HG02763 (cell line): ENCODE data around the gene BCL2L12.

Experiments used
- ATAC-seq: cut with Tn5 transposase; IDR thresholded peaks from one replicate; pipeline ENCODE4 v1.9.1; 2021; ENCODE audit warnings: mild to moderate bottlenecking, moderate library complexity; ENCODE audit not compliant: unreplicated experiment

BCL2L12 gene

DNA sequence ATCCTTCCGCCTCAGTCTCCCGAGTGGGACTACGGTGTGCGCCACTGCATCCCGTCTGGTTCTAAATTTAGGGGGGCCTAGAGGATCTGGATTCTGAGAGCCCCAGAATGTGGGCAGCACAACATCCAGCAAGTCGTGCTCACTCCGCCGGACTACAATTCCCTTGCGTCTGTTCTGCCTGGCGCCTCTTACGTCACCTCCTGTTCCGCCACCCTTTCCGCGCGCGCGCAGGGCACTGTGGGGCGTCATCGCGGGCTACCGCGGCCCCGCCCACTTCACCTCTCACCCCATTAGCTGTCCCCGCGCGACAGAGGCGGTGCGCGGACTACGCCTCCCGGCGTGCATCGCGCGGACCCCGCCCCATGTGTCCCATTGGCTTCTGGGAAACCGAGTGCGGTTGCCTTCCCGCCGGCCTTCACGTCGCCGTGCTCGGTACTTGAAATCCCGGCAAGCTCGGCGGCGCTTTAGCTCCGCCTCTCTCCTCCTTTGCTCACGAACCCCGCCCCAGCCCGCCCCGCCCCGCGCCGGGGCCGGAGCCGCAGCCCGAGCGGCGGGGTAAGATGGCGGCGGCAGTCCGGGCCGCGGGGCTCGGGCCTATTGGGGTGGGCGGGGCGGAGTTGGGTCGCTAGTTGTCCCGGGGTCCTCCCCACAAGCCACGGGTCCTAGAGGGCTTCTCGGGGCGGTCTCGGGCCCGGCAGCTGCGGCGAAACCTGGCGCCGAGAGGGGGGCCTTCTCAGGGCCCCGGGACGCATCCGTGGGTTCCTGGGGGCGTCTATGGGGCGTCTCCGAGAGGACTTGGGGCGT lies 23.8 kb upstream of the BCL2L12 start, which contains the start of gene SCAF1:
Gene SCAF1, plus strand, starts transcription at position 522 of the 804 bp plus-strand sequence. CDS start 2,818 bp downstream, outside the sequence.
- peak; percentile 63 for ATAC-seq

DNA sequence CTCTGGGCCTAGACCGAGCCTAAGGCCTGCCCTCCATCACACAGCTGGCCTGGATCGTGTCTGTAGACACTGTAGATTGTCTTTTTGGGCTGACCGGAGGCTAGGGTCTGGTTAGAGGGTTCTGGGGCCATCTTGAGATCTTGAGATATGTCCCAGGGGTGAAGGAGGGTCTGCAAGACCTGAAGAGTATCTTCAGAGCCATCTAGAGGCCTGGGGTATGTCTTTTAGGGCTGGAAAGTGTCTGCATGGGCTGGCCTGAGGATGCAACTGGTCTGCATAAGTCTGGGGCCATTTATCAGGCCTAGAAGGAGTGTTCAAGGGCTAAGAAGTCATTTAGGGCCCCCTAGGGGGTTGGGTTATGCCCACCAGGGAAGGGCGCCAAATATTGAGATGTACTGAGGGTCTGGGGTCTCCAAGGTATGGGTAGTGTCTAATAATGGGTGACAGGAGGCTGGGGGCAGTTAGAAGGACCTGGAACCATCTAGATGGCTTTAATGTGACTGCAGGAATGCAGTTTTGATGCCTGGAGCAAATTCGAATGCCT lies 23.2 kb upstream of the BCL2L12 start:
- ATAC-seq, result no peak

DNA sequence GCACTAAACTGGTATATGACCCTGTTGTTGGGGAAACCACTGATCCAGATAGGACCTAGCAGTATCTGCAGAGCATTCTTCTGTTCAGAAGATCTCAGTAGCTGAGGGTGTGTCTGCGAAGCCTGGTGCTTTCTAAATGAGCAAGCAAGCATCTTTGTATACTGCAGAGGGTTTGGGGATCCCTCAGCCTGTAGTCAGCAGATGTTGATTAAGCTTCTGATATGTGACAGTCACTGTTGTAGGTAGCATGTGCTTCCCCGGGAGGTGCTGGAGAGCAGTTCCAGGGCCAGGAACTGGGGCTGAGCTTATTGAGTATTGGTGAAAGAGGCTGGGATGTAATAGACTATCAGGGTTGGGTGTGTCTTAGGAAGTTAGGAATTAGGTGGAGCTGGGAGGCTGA lies 22.3 kb upstream of the BCL2L12 start:
- ATAC-seq, result no peak

DNA sequence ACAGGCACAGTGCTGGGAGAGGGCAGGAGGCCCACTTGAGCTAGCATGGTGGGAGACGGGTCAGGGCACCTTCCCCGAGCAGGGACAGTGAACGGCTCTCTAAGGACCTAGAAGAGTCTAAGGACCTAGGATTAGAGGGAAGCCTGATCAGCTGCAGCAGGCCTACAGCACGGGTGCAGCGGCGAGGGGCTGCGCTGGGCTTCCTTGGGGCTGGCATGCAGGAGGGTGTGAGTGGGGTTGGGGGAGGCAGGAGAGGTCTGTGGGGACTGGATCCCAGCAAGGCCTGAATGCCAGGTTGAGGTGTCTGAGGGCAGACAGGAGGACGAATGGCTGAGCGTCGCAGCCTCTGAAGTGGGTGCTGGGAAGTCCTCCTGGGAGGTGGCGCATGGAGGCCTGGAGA lies 20.1 kb upstream of the BCL2L12 start:
- ATAC-seq, result no peak

DNA sequence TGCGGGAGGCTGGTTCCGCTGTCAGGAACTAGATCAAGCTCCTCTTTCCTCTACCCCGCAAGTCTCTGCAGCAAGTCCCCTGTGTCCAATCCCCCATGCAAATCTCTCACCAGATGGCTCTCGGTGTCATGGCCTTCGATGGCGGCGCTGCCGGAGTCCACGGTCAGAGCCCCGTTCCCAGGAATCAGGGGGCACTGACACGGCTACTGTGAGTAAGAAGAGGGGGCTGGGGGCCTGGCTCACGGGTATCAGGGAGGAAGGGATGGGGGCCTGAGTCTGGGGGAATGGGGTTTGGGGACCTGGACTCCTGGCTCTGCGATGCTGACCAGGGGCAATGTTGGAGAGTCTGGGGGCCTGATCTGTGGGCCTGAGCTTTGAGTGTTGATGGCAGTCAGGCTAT lies 19.7 kb upstream of the BCL2L12 start:
- no peak for ATAC-seq

DNA sequence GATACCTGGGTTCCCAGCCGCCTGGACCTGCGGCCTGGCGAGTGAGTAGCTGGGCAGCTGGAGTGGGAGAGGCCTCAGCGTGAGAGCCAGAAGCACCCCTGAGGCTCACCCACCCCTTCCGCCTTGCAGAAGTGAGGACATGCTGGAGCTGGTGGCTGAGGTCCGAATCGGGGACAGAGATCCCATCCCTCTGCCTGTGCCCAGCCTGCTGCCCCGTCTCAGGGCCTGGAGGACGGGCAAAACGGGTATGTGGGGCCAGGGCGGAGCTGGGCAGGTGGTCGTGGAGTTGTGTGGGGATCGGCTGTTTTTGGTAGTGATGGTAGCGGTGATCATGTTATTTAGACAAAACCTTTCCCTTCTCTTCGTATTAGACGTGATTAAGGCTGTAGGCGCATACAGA lies 19.1 kb upstream of the BCL2L12 start:
- ATAC-seq, result no peak

DNA sequence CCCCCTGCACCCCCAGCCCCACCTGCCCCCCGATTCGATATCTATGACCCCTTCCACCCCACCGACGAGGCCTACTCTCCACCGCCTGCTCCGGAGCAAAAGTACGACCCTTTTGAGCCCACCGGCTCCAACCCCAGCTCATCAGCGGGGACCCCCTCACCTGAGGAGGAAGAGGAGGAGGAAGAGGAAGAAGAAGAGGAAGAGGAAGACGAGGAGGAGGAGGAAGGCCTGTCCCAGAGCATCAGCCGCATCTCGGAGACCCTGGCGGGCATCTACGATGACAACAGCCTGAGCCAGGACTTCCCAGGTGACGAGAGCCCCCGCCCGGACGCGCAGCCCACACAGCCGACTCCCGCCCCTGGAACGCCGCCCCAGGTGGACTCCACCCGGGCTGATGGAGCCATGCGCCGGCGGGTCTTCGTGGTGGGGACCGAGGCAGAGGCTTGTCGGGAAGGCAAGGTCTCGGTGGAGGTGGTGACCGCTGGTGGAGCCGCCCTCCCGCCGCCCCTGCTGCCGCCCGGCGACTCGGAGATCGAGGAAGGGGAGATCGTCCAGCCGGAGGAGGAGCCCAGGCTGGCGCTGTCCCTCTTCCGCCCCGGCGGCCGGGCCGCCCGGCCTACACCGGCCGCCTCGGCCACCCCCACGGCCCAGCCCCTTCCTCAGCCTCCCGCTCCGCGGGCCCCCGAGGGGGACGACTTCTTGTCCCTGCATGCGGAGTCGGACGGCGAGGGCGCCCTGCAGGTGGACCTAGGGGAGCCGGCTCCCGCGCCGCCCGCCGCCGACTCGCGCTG lies 14.5 kb upstream of the BCL2L12 start:
- no peak for ATAC-seq

DNA sequence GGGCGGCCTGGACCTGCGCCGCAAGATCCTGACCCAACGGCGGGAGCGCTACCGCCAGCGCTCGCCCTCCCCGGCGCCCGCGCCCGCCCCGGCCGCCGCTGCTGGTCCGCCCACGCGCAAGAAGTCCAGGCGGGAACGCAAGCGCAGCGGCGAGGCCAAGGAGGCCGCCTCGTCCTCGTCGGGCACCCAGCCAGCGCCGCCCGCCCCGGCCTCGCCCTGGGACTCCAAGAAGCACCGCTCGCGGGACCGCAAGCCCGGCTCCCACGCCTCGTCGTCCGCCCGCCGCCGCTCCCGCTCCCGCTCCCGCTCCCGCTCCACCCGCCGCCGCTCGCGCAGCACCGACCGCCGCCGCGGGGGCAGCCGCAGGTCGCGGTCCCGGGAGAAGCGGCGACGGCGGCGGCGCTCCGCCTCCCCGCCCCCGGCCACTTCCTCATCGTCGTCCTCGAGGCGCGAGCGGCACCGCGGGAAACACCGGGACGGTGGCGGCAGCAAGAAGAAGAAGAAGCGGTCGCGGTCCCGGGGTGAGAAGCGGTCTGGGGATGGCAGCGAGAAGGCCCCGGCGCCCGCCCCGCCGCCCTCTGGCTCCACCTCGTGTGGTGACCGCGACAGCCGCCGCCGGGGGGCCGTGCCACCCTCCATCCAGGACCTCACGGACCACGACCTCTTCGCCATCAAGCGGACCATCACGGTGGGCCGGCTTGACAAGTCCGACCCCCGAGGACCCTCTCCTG lies 13.7 kb upstream of the BCL2L12 start:
- no peak for ATAC-seq

DNA sequence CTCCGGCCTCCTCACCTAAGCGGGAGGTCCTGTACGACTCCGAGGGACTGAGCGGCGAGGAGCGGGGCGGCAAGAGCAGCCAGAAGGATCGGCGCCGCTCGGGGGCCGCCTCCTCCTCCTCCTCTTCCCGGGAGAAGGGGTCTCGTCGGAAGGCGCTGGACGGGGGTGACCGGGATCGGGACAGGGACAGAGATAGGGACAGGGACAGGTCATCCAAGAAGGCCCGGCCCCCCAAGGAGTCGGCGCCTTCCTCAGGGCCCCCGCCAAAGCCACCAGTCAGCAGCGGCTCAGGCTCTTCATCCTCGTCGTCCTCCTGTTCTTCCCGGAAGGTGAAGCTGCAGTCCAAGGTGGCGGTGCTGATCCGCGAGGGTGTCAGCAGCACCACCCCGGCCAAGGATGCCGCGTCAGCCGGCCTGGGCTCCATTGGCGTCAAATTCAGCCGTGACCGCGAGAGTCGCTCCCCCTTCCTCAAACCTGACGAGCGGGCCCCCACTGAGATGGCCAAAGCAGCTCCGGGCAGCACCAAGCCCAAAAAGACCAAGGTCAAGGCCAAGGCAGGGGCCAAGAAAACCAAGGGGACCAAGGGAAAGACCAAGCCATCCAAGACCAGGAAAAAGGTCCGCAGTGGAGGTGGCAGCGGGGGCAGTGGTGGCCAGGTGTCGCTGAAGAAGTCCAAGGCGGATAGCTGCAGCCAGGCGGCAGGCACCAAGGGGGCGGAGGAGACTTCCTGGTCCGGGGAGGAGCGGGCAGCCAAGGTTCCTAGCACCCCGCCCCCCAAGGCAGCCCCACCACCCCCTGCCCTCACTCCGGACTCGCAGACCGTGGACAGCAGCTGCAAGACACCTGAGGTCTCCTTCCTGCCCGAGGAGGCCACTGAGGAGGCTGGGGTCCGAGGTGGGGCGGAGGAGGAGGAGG lies 12.9 kb upstream of the BCL2L12 start:
- ATAC-seq, result no peak

DNA sequence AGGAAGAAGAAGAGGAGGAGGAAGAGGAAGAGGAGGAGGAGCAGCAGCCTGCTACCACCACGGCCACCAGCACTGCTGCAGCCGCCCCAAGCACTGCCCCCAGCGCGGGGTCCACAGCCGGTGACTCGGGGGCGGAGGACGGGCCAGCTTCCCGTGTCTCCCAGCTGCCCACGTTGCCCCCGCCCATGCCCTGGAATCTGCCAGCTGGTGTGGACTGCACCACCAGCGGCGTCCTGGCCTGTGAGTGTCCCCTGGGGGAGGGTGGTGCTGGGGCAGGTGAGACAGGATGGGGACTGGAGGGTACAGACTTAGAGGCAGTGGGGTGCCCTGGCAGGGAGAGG lies 12.3 kb upstream of the BCL2L12 start:
- ATAC-seq, result no peak

DNA sequence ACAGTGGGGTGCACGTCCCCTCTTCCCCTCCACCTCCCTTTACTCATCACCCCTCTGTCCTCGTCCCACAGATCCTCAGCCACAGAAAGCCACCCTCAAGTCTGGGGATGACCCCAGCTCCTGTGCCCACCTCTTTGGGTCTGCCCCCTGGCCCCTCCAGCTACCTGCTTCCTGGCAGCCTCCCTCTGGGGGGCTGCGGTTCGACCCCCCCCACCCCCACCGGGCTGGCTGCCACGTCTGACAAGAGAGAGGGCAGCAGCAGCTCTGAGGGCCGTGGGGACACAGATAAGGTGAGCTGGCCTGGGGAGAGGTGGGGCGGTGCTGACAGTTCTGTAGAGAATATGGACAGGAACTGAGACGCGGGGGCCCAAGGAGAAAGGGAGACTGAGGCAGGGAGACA lies 11.2 kb upstream of the BCL2L12 start:
- ATAC-seq, result no peak

DNA sequence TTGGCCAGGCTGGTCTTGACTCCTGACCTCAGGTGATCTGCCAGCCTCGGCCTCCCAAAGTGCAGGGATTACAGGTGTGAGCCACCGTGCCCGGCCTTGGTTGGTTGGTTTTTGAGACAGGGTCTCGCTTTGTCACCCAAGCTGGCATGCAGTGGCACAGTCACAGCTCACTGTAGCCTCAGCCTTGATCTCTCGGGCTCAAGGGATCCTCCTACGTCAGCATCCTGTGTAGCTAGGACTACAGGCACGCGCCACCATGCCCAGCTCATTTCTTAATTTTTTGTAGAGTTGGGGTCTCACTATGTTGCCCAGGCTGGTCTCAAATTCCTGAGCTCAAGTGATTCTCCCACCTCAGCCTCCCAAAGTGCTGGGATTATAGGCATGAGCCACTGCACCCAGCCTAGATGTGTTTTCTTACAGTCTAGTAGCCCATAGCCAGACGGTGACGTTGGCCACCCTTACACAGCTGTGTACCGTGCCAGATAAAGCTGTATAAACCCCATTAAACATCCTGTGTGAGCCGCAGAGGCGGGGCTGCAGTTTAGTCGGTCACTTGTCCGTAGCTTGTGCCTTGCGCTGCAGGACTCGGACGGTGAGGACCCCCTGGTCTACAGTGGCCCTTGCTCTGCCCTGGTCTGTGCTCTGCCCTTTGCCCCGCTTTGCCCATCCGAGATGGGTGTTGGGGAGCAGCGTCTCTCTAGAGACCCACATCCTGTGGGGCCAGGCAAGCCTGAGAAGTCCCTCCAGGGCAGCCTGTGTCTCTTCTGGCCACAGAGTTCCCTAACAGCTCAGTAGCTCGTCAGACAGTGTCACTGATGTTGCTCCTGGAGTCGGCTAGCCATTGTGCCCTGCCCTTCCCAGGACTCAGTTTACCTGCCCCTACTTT lies 9.9 kb upstream of the BCL2L12 start:
- no peak for ATAC-seq

DNA sequence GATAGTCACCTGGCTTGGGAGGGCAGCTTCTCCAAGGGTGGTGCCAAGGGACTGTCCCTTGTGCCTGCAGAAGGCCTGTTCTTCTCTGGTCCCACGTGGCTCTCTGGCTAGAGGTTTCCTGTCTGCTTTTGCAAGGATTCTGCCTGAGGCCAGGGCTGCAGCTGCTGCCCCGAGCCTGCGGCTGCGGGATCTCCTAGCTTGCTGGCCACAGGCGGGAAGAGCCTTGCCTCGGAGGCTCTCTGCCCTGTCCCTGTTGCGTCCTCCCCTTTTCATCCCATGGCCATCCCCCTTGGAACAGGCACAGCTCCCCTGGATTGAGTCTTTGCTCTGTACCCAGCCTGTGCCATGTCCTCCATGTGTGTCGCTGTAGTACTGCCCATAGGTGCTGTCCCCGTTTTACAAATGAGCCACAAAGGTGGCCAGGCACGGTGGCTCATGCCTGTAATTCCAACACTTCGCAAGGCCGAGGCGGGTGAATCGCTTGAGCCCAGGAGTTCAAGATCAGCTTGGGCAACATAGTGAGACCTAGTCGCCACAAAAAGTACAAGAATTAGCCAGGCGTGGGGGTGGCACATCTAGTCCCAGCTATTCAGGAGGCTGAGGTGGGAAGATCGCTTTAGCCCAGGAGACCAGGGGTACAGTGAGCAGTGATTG lies 9.2 kb upstream of the BCL2L12 start:
- no peak for ATAC-seq

DNA sequence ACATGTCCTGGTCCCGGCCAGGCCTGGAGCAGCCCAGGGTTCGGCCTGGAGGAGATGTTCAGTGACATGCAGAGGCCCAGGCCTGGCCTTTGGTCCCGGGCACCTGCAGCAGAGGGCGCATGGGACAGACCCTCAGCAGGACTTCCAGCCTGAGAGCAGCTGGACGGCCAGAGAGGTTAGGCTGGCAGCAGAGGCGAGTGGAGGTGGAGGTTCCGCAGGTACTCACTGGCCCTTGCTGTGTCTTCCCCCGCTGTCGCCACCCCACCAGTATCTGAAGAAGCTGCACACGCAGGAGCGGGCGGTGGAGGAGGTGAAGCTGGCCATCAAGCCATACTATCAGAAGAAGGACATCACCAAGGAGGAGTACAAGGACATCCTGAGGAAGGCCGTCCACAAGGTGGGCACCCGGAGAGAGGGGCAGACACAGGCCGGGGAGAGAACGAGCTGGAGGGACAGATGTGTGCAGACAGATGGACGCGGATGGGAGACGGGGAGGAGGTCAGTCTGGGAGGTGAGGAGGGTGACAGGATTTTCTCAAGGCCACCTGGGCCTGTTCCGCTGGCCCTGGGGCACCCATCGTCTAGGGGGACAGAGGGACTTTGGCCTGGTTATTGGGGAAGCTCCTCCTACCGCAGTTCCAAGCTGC lies 8.1 kb upstream of the BCL2L12 start:
- ATAC-seq, result no peak

DNA sequence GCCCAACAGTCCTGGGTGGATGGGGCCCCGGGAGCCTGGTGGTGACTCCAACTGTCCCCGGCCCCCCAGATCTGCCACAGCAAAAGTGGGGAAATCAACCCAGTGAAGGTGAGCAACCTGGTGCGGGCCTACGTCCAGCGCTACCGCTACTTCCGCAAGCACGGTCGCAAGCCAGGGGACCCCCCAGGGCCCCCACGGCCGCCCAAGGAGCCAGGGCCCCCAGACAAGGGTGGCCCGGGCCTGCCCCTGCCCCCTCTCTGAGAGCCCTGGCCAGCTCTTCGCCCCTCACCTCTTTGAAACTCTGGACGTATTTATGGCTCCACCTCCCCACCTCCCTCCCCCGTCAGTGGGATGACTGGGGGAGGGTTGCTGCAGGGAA lies 7.6 kb upstream of the BCL2L12 start:
- no peak for ATAC-seq

DNA sequence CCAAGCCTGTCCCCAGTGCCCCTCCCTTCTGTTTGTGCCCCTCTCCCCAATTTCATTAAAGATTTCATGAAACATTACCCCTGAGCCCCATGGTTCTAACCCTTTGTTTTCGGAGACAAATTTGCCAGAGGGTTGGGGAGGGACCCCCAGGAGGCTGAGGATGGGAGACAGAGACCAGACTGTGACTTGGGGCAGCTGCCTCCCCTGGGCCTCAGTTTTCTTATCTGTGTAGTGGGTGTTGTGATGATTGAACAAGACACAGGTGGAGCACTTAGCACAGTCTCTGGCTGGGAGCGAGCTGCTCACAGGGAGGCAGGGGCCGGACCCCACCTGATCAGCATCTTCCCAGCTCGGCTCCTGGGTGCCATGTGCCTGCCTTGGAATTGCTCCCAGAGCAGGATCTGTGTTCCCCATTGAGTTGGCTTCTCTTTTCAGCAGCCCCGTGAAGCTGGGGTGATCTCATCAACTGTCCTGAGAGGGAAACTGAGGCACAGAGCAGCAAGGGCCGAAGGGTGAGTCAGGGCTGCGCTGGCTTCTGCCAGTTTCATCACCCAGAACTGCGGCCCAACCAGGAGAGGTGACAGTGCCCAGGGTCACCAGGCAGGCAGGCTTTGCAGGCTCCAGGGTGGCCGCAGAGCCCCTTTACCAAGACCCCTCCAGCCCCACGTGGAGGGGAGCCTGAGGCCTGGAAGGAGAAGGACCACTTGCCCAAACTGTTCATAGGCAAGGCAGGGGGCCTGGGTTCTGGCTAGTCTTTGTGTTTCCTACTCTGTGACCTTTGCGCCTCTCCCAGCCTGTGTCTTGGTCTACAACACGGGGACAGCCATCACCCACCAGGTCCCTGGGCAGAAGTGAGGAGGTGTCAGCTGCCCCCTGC lies 6.9 kb upstream of the BCL2L12 start:
- no peak for ATAC-seq

DNA sequence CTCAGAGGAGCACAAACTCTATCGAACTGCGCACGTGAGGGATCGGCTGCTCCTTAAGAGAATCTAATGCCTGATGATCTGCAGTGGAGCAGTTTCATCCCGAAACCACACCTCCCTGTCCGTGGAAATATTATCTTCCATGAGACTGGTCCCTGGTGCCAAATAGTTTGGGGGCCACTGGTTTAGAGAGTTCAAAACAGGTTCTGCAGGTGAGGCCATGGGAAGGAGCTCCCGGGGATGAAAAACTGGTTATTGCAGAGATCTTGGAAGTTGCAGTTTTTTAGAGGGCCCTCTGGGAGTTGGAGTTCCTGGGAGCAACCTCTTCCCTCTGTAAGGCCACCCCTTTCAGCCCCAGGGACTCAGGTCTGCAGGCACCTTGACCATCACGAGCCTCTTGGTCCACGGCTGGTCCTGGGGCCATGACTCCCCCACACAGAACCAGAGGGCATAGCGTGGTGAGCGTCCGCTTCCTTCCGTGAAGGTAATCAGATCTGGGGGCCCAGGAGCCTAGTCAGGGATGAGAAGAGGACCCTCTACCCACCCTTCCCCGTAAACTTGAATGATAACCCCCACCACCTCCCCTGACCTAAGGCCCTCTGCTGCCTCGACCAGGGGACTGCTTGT lies 5.3 kb upstream of the BCL2L12 start:
- no peak for ATAC-seq
